GM13976 (cell line): ENCODE data around the gene SLC27A5.

Source experiments
- DNase-seq: peaks from one replicate; pipeline ENCODE4 v3.0.0; 2012; ENCODE audit warnings: low spot score
- CTCF ChIP-seq: IDR thresholded peaks from 2 replicates; pipeline ENCODE4 v1.5.1; 2012; ENCODE audit warnings: borderline replicate concordance, mild to moderate bottlenecking; ENCODE audit not compliant: insufficient read depth; ENCODE audit errors: extremely low read depth, missing control alignments, control extremely low read depth
- in situ Hi-C: fragments of 300-500 bp; cut with MboI; formaldehyde crosslinking; loops from one replicate; pipeline ENCODE4 v1.12.0; 2022; ENCODE audit warnings: low sequenced_read_pairs, mixed read lengths, inconsistent platforms; ENCODE audit not compliant: unreplicated experiment

SLC27A5 gene

GRCh38 chr19:58511353-58512208 lies at the start of gene SLC27A5:
SLC27A5 (minus strand) TSS chr19:58511992; CDS start chr19:58511955, 37 bp downstream.
- TF ChIP-seq CTCF: no peak
- in situ Hi-C loops: no loop called here
- DNase-seq: no peak

GRCh38 chr19:58560921-58561320 lies 49.1 kb upstream of the SLC27A5 start:
- no peak for DNase-seq
- in situ Hi-C loops: no loop called here
- no peak for TF ChIP-seq CTCF

- DNase-seq: no peak
- TF ChIP-seq CTCF: no peak
- in situ Hi-C loops: no loop called here
Measured at GRCh38 chr19:58560007-58560887, 48.5 kb upstream of the SLC27A5 start.

- in situ Hi-C loops: no loop called here
- peak; percentile 89 for DNase-seq
- no peak for TF ChIP-seq CTCF
Measured at GRCh38 chr19:58559275-58560006, 47.6 kb upstream of the SLC27A5 start.

- peak; percentile 96 for DNase-seq
- TF ChIP-seq CTCF: no peak
- in situ Hi-C loops: no loop called here
Measured at GRCh38 chr19:58558623-58559274, 47.0 kb upstream of the SLC27A5 start.

- TF ChIP-seq CTCF: no peak
- in situ Hi-C loops: no loop called here
- DNase-seq: no peak
Measured at GRCh38 chr19:58558066-58558622, 46.4 kb upstream of the SLC27A5 start, which contains the start of gene UBE2M. UBE2M (minus strand) TSS chr19:58558611; CDS start chr19:58558381, 230 bp downstream.
